ENCODE measurements around the gene NCKAP5. TPM values are rescaled to one million over a fixed set of nuclear protein-coding genes. Genes with fewer than 3 reads are reported as not detected.

Gene NCKAP5
- total RNA-seq, 1 experiment from 2014 or later, result 3.2 TPM

GRCh38 chr2:133374781-133375180 is 193.5 kb downstream of the NCKAP5 start:
- no TSS peak for BruUV-seq (replicated peaks)
- no peaks in the 10 kb centered on the region for H3F3A ChIP-seq (ENCODE audit: low read length, unreplicated experiment)
- intact Hi-C loops (cut with micrococcal nuclease), result no loop called here
- POLR2A ChIA-PET (ENCODE audit: unreplicated experiment), result no interaction called here
- H3K9me3 ChIP-seq (ENCODE audit: low read length), result no peaks in the 10 kb centered on the region
- no peak overlapping the region for H3K27ac ChIP-seq (ENCODE audit: low read length)
- H3K4me3 ChIP-seq (ENCODE audit: low read length), result no peak overlapping the region
- TF ChIP-seq EZH2phosphoT487 (IDR thresholded peaks at IDR 0.05; ENCODE audit: borderline replicate concordance, low read length) (no peak), CTCF (conservative IDR thresholded peaks at IDR 0.05; ENCODE audit: low read depth, low read length) (no peak), EZH2 (IDR thresholded peaks at IDR 0.05; ENCODE audit: low read length, unreplicated experiment) (no peak)
- no peak overlapping the region for H3K9ac ChIP-seq (ENCODE audit: low read length)
- H3K9me2 ChIP-seq (replicated peaks; ENCODE audit: low read length), result no peaks in the 10 kb centered on the region
- ATAC-seq, result no peak
- no peaks in the 10 kb centered on the region for H3K27me3 ChIP-seq (ENCODE audit: low read length)
- no peak for DNase-seq
- H3K4me1 ChIP-seq (ENCODE audit: insufficient read depth, low read length), result no peaks in the 10 kb centered on the region
- no peaks in the 10 kb centered on the region for H4K20me1 ChIP-seq (ENCODE audit: low read length)
- CTCF ChIA-PET, result no interaction called here
- H3K36me3 ChIP-seq (ENCODE audit: low read depth, low read length), result no peaks in the 10 kb centered on the region
- H2AFZ ChIP-seq (ENCODE audit: low read length), result no peak overlapping the region
- H3K4me2 ChIP-seq (ENCODE audit: low read length), result no peak overlapping the region
- no peaks in the 10 kb centered on the region for H3K79me2 ChIP-seq (ENCODE audit: low read length)

- Histone ChIP-seq H3K79me2 (ENCODE audit: low read length) (no peaks in the 10 kb centered on the region), H2AFZ (ENCODE audit: low read length) (no peak overlapping the region), H3K27ac (ENCODE audit: low read length) (no peak overlapping the region), H3K4me1 (ENCODE audit: insufficient read depth, low read length) (no peaks in the 10 kb centered on the region), H3K4me3 (ENCODE audit: low read length) (no peak overlapping the region), H3K9me3 (ENCODE audit: low read length) (no peaks in the 10 kb centered on the region), H3F3A (ENCODE audit: low read length, unreplicated experiment) (no peaks in the 10 kb centered on the region), H3K36me3 (ENCODE audit: low read depth, low read length) (no peaks in the 10 kb centered on the region), H3K4me2 (ENCODE audit: low read length) (no peak overlapping the region), H4K20me1 (ENCODE audit: low read length) (no peaks in the 10 kb centered on the region), H3K9me2 (replicated peaks; ENCODE audit: low read length) (no peaks in the 10 kb centered on the region), H3K9ac (ENCODE audit: low read length) (no peak overlapping the region), H3K27me3 (ENCODE audit: low read length) (no peaks in the 10 kb centered on the region)
- ChIA-PET POLR2A (ENCODE audit: unreplicated experiment) (no interaction called here), CTCF (no interaction called here)
- DNase-seq (no peak), ATAC-seq (no peak)
- no peak for TF ChIP-seq EZH2phosphoT487 (IDR thresholded peaks at IDR 0.05; ENCODE audit: borderline replicate concordance, low read length)
- TF ChIP-seq EZH2 (IDR thresholded peaks at IDR 0.05; ENCODE audit: low read length, unreplicated experiment), result no peak
- TF ChIP-seq CTCF (conservative IDR thresholded peaks at IDR 0.05; ENCODE audit: low read depth, low read length), result no peak
- intact Hi-C loops (cut with micrococcal nuclease), result no loop called here
- no TSS peak for BruUV-seq (replicated peaks)
These were observed 197.0 kb downstream of the NCKAP5 start for GRCh38 chr2:133371286-133371685.

- Histone ChIP-seq H3K9ac (ENCODE audit: low read length) (no peak overlapping the region), H3K9me3 (ENCODE audit: low read length) (no peaks in the 10 kb centered on the region), H3K36me3 (ENCODE audit: low read depth, low read length) (no peaks in the 10 kb centered on the region), H3K27ac (ENCODE audit: low read length) (no peak overlapping the region), H3K4me2 (ENCODE audit: low read length) (no peak overlapping the region), H3K27me3 (ENCODE audit: low read length) (no peaks in the 10 kb centered on the region), H3F3A (ENCODE audit: low read length, unreplicated experiment) (no peaks in the 10 kb centered on the region), H2AFZ (ENCODE audit: low read length) (no peak overlapping the region), H3K9me2 (replicated peaks; ENCODE audit: low read length) (no peaks in the 10 kb centered on the region), H4K20me1 (ENCODE audit: low read length) (no peaks in the 10 kb centered on the region), H3K4me3 (ENCODE audit: low read length) (no peak overlapping the region), H3K79me2 (ENCODE audit: low read length) (no peaks in the 10 kb centered on the region), H3K4me1 (ENCODE audit: insufficient read depth, low read length) (no peaks in the 10 kb centered on the region)
- BruUV-seq (replicated peaks), result no TSS peak
- CTCF ChIA-PET, result no interaction called here
- DNase-seq (no peak), ATAC-seq (no peak)
- intact Hi-C loops (cut with micrococcal nuclease), result no loop called here
- POLR2A ChIA-PET (ENCODE audit: unreplicated experiment), result no interaction called here
- no peak for TF ChIP-seq EZH2 (IDR thresholded peaks at IDR 0.05; ENCODE audit: low read length, unreplicated experiment)
These were observed 198.2 kb downstream of the NCKAP5 start for GRCh38 chr2:133369901-133370658.

All from PC-3 (cell line).